ENCODE data around the gene OR6J1.
"Not testable (repeated sequence)": the region's sequence is repeated elsewhere in the genome, so short reads cannot be mapped to it uniquely, and the experiment has no call there.

The OR6J1 gene

GRCh38 chr14:22601456-22601855 is 42.7 kb downstream of the OR6J1 start:
- Mint-ChIP-seq H3K36me3 (peaks cover 49% of the 10 kb centered on the region), H3K4me3 (no peak overlapping the region), H3K4me1 (peaks cover 35% of the 10 kb centered on the region), H3K9me3 (no peaks in the 10 kb centered on the region), H3K27me3 (no peaks in the 10 kb centered on the region), H3K27ac (peak overlapping the region; percentile 28)
- ATAC-seq: no peak

GRCh38 chr14:22600027-22600426 is 44.1 kb downstream of the OR6J1 start:
- H3K27ac Mint-ChIP-seq: peak overlapping the region; percentile 89
- H3K27me3 Mint-ChIP-seq: no peaks in the 10 kb centered on the region
- no peak for ATAC-seq
- peaks cover 35% of the 10 kb centered on the region for H3K4me1 Mint-ChIP-seq
- no peaks in the 10 kb centered on the region for H3K9me3 Mint-ChIP-seq
- H3K36me3 Mint-ChIP-seq: peaks cover 35% of the 10 kb centered on the region
- H3K4me3 Mint-ChIP-seq: peak overlapping the region; percentile 92

DNA sequence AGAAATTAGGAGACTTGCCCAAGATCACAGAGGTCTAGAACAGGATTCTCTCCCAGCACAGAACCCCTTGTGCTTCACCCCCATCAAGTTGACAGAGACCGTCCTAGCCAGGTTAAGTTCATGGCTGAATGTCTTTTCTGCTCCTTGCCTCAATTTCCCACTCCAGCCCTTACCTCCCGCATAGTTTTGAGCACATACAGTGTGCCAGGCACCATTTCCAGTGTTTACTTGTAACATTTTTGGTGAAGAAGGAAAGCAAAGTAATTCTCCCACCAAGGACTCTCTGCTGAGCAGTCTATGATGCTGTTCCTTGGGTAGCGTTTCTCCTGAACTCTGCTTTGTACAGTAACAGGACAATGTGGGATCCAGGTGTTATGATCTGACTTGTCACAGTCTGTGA is 44.8 kb downstream of the OR6J1 start:
- Mint-ChIP-seq H3K36me3 (peaks cover 28% of the 10 kb centered on the region), H3K27me3 (no peaks in the 10 kb centered on the region), H3K27ac (peak overlapping the region; percentile 89), H3K9me3 (no peaks in the 10 kb centered on the region), H3K4me3 (peak overlapping the region; percentile 92), H3K4me1 (peaks cover 35% of the 10 kb centered on the region)
- ATAC-seq: no peak

- H3K4me3 Mint-ChIP-seq: peak overlapping the region; percentile 92
- peak overlapping the region; percentile 89 for H3K27ac Mint-ChIP-seq
- peaks cover 35% of the 10 kb centered on the region for H3K4me1 Mint-ChIP-seq
- peaks cover 25% of the 10 kb centered on the region for H3K36me3 Mint-ChIP-seq
- ATAC-seq: peak; percentile 67
- H3K27me3 Mint-ChIP-seq: no peaks in the 10 kb centered on the region
- no peaks in the 10 kb centered on the region for H3K9me3 Mint-ChIP-seq
These were observed 45.3 kb downstream of the OR6J1 start for GRCh38 chr14:22598896-22599244.

DNA sequence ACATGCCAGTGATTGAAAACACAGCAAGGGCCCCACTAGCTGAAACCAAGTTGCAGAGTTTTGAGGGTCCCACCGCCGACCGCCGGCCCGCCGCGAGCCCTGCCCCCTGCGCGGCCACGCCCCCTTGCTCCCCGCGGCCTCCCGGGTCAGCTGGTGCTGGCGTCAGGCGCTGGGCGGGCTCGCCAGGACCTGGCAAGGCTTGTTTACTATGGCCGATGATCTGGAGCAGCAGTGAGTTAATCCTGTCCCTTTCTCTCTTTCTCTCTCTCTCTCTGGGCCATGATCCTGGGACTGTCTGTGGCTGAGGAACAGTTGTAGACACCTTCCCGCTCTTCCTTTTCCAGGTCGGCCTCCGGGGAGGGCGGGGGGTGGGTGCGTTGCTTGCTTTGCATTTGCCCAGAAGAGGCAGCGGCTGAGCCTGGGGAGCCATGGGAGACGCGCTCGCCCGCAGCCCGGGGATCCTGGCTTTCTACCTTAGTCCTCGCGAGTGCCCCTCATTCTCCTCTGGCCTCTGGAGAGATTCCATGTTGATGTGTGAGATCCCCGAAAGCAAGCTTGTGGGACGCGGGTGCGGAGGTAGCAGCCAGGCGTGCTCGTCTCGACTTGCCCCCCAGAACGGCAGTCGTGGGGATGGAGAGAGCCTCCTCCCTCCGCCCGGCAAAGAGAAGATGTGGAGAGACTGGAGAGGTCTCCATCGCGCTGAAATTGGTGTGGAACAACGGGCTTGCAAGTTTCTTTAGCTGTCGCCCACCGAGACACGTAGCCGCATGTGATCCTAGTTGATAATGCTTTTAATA is 45.9 kb downstream of the OR6J1 start, which contains the start of gene ABHD4:
Gene ABHD4 (plus strand): TSS at position 202 of the 797 bp plus-strand sequence. CDS start 7 bp downstream, at position 209.
- Mint-ChIP-seq H3K27me3 (no peaks in the 10 kb centered on the region), H3K4me1 (peaks cover 35% of the 10 kb centered on the region), H3K36me3 (peaks cover 19% of the 10 kb centered on the region), H3K4me3 (peak within 1 kb of the TSS; percentile 92), H3K9me3 (no peaks in the 10 kb centered on the region), H3K27ac (peak within 1 kb of the TSS; percentile 89)
- ATAC-seq: peak; percentile 98

DNA sequence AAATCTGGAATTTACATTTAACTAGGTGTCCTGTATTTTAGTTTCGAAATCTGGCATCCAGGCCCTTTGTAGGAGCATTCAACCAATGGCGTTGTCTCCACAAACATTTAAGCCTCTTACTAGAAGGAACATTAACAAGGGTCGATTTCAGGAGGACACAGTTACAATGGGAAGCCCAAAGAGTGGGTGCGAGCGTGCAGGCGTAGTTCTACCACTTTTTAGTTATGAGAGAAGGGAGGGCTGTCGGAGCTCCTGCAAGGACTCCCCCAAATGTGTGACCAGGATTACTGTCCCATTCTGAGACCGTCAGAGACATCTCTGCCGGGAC is 46.4 kb downstream of the OR6J1 start:
- ATAC-seq: peak; percentile 51

DNA sequence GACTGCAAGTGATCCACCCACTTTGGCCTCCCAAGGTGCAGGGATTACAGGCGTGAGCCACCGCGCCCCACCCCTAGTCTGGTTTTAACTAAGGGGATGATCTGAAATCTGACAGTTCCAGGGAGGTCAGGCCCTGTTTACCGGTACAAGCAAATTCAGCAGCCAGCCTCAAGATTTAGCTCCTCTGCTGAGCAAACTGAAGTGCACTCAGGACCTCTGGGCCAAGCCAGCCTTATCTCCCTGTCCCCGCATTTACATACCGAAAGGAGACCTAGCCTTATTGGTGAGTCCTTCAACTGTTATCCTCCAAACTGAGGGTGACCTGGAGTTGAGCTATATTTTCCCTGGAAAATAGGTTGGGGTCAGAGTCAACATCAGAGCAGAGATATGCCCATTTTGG is 46.9 kb downstream of the OR6J1 start:
- Mint-ChIP-seq H3K36me3 (peaks cover 9% of the 10 kb centered on the region), H3K27ac (peak overlapping the region; percentile 89), H3K9me3 (no peaks in the 10 kb centered on the region), H3K27me3 (no peaks in the 10 kb centered on the region), H3K4me1 (peaks cover 33% of the 10 kb centered on the region), H3K4me3 (peak overlapping the region; percentile 92)
- ATAC-seq: no peak

More for the DNA sequence above, 46.4 kb downstream of the OR6J1 start:
- peaks cover 35% of the 10 kb centered on the region for H3K4me1 Mint-ChIP-seq
- H3K27me3 Mint-ChIP-seq: no peaks in the 10 kb centered on the region
- peak overlapping the region; percentile 89 for H3K27ac Mint-ChIP-seq
- peak overlapping the region; percentile 92 for H3K4me3 Mint-ChIP-seq
- H3K36me3 Mint-ChIP-seq: peaks cover 14% of the 10 kb centered on the region
- H3K9me3 Mint-ChIP-seq: no peaks in the 10 kb centered on the region

- H3K27ac Mint-ChIP-seq: no peak overlapping the region
- H3K4me1 Mint-ChIP-seq: peaks cover 26% of the 10 kb centered on the region
- H3K9me3 Mint-ChIP-seq: no peaks in the 10 kb centered on the region
- H3K4me3 Mint-ChIP-seq: no peak overlapping the region
- peaks cover under 1% of the 10 kb centered on the region for H3K36me3 Mint-ChIP-seq
- no peaks in the 10 kb centered on the region for H3K27me3 Mint-ChIP-seq
- no peak for ATAC-seq
These were observed 47.7 kb downstream of the OR6J1 start for GRCh38 chr14:22596354-22596879.

DNA sequence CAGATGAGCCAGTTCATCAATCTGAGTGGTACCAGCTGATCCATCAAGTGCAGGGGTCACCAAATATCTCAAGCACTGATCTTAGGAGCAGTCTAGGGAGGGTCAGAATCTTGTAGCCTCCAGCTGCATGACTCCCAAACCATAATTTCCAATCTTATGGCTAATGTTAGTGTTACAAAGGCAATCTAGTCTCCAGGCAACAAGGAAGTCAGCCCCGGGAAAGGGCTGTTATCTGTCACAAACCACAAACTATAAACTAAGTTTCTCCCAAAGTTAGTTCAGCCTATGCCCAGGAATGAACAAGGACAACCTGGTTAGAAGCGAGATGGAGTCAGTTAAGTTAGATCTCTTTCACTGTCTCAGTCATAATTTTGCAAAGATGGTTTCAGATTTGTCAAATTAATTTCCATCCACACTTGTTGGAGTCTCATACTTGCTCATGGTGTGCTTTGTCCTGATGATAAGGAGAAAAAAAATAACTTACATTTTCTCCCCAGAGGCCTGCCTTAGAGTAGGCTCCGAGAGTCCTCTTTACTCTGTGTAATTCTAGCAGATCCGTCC is 49.9 kb downstream of the OR6J1 start:
- Mint-ChIP-seq H3K36me3 (no peaks in the 10 kb centered on the region), H3K4me1 (peaks cover 15% of the 10 kb centered on the region), H3K27me3 (no peaks in the 10 kb centered on the region), H3K9me3 (no peaks in the 10 kb centered on the region), H3K27ac (no peak overlapping the region), H3K4me3 (no peak overlapping the region)
- no peak for ATAC-seq

GRCh38 chr14:22593601-22594000 is 50.6 kb downstream of the OR6J1 start:
- Mint-ChIP-seq H3K4me3 (no peak overlapping the region), H3K9me3 (no peaks in the 10 kb centered on the region), H3K27ac (peak overlapping the region; percentile 25), H3K36me3 (no peaks in the 10 kb centered on the region), H3K27me3 (no peaks in the 10 kb centered on the region), H3K4me1 (peaks cover 10% of the 10 kb centered on the region)
- ATAC-seq: no peak

DNA sequence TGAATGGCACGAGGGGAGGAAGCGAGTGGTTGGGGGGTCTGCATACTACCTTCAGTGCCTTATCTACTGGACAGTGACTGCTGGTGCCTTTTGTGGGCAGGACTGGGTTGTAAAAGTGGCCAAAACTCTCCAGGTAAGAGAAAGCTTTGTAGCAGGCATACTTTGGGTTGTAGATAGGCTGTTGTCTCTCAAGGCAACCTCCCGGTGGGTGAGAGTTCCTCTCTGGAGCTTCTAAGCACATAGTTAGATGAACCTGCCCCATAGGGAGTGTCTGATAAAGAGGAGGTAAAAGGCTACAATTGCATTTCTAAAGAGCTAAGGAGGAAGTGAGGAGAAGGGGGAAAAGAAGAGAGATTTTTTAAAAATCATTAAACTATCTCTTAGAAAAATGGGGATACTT is 51.0 kb downstream of the OR6J1 start:
- Mint-ChIP-seq H3K27ac (peak overlapping the region; percentile 25), H3K9me3 (no peaks in the 10 kb centered on the region), H3K27me3 (no peaks in the 10 kb centered on the region), H3K4me1 (peaks cover 9% of the 10 kb centered on the region), H3K4me3 (no peak overlapping the region), H3K36me3 (no peaks in the 10 kb centered on the region)
- no peak for ATAC-seq

GRCh38 chr14:22589096-22589839 is 54.9 kb downstream of the OR6J1 start, which contains the start of gene DAD1:
TSS of gene DAD1 (minus strand) at chr14:22589224. CDS start at chr14:22589157, 67 bp downstream.
- ATAC-seq: peak; percentile 97
- Mint-ChIP-seq H3K4me3 (peak within 1 kb of the TSS; percentile 96), H3K9me3 (no peaks in the 10 kb centered on the region), H3K36me3 (peaks cover 20% of the 10 kb centered on the region), H3K27ac (peak within 1 kb of the TSS; percentile 97), H3K27me3 (no peaks in the 10 kb centered on the region), H3K4me1 (peaks cover 42% of the 10 kb centered on the region)

- Mint-ChIP-seq H3K27ac (peak overlapping the region; percentile 97), H3K27me3 (no peaks in the 10 kb centered on the region), H3K9me3 (no peaks in the 10 kb centered on the region), H3K36me3 (peaks cover 22% of the 10 kb centered on the region), H3K4me1 (peaks cover 48% of the 10 kb centered on the region), H3K4me3 (peak overlapping the region; percentile 96)
- ATAC-seq: no peak
These were observed 55.5 kb downstream of the OR6J1 start for GRCh38 chr14:22588526-22589095.

DNA sequence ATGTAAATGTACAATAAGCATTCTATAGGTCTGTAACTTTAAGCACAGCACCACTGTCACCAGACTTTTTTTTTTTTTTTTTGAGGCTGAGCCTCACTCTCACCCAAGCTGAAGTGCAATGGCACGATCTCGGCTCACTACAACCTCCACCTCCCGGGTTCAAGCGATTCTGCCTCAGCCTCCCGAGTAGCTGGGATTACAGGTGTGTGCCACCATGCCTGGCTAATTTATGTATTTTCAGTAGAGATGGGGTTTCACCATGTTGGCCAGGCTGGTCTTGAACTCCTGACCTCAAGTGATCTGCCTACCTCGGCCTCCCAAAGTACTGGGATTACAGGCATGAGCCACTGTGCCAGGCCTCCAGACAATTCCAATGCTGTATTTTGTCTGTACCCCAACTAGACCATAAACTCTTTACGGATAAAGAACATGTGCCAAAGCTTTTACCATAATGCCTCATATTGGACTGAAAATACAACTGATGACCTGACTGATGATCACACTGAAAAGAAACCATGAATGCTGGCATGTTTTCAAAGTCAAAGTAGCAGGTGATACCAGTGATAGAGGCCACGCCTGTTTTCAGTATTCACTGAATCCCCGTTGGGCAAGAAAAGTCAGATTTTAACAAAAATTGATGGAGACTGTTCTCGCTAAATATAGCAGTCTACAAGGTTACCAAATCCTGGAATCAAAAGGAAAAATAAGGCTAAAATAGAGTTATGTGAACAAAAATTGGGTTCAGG is 56.3 kb downstream of the OR6J1 start:
- not testable (repeated sequence) for ATAC-seq, H3K9me3 Mint-ChIP-seq, H3K27me3 Mint-ChIP-seq
- peak overlapping the region; percentile 97 for H3K27ac Mint-ChIP-seq
- peaks cover 29% of the 10 kb centered on the region for H3K36me3 Mint-ChIP-seq
- peak overlapping the region; percentile 96 for H3K4me3 Mint-ChIP-seq
- H3K4me1 Mint-ChIP-seq: peaks cover 56% of the 10 kb centered on the region
